NCI-H446 (cell line): Measurements from ENCODE around the gene ARHGEF33.

Experiments used
- DNase-seq, 2 experiments: peaks; one replicate each; lab custom pipeline; 2025; lab: John Stamatoyannopoulos, UW

The ARHGEF33 gene

DNA sequence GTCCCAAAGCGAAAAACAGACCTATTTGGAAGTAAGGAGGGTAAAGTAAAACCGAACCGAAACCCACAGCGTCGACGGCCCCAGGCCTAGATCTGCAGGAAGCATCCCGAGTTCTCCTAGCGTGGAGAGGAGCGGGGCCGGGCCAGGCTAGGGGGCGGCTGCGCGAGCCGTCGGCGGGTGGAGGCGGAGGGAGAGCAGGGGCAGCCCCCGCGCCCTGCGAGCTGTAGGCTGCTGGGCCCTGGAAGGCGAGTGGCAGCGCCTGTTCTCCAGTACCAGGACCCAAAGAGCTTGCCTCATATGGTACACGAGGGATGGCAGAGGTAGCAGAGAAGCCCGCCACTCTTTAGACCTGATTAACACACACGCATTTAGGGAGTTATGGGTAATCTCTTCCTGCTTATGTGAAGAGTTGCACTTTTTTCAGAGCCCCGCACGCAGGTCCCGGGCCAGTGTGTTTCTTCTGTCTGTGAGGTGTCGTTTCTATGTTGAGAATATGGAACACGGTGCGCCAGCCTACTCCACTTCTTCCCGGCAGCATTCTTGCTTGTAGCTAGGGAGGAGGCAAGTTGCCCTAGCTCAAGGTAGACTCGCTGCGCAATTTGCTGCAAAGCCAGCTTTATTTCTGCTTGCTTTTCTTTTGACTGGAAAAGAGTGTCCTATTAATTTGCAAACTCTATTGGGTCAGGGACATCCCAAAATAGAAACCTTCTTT lies 71.1 kb downstream of the ARHGEF33 start:
- DNase-seq: no peak

DNA sequence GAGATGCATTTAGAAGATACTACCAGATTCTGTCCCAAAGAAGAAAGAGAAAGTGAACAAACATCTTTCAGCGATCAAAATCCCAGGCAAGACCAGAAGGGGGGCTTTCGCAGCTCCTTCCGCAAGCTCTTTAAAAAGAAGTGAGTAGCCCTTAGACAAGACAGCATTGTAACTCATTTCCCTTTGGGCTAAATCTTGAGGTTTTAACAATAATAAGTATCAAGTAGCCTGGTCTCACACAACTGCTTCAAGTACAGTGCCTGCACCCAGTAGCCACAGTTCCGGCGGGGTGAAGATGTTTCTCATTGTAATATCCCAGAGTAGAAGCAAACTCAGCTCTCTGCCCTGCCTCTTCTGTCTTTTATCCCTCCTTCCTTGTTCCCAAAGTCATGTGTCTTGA lies 76.3 kb downstream of the ARHGEF33 start:
- no peak for DNase-seq

DNA sequence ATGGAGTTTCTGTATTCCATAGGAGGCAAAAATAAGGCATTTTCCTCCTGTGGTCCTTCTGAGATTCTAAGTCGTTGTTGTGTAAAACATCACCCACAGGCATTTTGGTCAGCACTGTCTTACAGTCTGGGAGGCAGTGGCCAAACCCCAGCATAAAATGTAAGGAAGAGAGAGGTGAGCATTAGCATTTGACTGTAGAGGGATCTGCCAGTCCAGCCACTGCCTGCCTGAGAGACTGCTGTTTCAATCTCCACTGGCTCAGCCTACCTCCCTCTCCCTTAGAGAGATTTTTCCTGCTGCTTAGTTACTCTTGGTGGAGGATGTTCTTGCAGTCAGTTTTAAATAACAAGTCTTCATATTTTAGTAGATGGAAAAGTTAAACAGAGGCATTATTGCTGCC lies 77.0 kb downstream of the ARHGEF33 start:
- DNase-seq: no peak

- DNase-seq: no peak
Measured at GRCh38 chr2:38968021-38968420, 78.3 kb downstream of the ARHGEF33 start.

DNA sequence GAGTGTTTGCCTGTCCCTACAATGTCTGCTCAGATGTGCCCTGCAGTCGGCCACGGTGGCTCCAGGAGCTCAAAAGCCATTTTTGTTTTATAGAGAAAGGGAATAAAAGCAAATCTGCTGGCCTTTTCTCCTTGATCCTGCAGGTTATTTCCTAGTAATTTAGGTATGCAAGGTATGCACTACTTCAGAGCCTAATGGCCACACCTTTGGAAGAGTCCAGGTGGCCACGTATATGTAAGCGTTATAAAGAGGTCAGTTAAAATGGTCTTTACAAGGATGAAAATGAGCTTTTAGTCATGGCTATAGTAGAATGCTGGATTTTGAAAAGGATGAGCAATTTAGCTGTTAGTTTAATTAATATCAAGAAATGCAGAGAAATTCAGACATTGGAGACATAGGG lies 81.7 kb downstream of the ARHGEF33 start:
- DNase-seq: no peak

DNA sequence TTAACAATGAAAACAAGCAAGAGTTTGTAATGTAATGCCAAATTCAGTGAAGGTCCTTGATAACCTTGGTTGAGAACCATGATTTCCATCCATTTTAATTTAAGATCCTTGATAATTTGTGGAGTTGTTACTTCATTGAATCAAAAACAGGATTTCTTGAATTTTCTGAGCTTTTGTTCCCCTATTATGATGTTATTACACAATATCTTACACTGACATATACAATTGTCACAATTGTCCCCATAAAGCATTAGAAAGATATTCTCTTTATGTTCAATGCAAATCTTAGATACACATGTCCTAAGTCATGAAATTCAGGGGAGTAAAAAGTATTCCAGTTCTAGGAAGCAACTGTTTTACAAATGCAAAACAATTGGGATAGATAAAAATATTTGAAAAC lies 83.6 kb downstream of the ARHGEF33 start:
- DNase-seq: no peak

DNA sequence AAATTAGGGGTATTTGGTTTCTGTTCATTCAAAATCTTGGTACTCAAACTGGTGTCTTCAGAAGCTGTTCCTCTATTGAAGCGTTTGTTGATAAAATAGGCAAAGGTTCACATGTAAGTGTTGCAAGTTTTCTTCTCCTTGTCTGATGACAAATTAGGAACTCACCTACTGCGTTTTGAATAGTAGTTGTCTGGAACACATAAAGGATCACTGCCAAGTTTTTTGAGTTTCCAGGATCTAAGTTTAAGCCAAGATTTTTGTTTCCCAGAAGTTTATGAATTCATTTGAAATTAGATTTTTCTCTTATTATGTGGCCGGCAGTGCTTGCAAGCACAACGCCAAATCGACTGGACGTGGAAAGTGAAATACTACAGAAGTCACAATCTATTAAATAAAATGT lies 85.4 kb downstream of the ARHGEF33 start:
- DNase-seq: no peak

GRCh38 chr2:38977047-38977446 lies 87.4 kb downstream of the ARHGEF33 start:
- no peak for DNase-seq

- no peak for DNase-seq
Measured at GRCh38 chr2:38978296-38978903, 88.7 kb downstream of the ARHGEF33 start.

- DNase-seq: no peak
Measured at GRCh38 chr2:38978908-38979307, 89.2 kb downstream of the ARHGEF33 start.

DNA sequence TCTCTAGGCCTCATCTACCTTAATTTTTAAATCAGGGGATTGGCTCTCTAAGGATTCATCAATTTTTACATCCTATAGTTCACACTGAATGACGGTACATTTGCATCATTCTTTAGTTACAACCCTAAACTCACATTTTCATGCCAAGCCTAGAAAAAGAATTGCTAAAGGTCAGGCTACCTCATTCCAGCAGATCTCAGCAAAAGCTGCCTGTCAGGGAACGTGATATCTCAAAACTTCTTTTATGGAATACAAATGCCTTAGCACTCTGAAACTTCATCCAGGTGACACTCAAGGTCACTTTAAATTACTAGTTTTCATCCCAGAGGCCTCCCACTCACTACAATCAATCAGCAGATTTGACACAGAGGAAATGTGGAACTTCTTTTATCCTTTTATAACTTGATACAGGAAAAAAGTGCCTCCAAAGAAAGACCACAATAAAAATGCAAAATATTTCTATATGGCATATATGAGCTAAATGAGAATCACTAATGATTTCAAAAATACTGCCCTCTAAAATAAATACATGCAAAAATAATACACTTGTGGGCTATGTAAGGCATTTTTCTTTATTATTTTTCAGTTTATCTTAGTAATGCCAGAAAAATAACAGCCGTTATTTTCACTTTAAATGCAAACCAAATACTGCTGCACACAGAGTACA lies 91.5 kb downstream of the ARHGEF33 start:
- no peak for DNase-seq

GRCh38 chr2:38981670-38982357 lies 92.1 kb downstream of the ARHGEF33 start:
- DNase-seq: no peak

GRCh38 chr2:38982498-38982897 lies 92.8 kb downstream of the ARHGEF33 start:
- no peak for DNase-seq

DNA sequence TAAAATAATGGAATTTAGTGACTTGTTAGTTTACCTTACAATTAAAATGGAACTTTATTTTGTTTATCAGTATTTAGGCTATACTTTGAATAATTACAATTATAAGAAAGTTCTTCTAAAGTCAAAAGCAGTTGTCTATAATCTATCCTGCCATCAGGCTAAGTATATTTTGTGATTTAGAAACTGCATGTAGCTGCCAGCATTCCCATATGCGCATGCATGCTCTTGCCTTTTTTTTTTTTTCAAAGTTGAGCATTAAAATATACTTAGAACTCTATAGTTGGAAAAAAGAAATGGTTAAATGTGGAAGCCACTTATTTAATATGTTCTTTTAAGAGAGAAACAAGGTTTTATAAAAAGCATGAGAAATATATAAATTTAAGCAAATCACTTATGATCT lies 99.0 kb downstream of the ARHGEF33 start:
- DNase-seq: no peak

- no peak for DNase-seq
Measured at GRCh38 chr2:38991899-38992298, 102.2 kb downstream of the ARHGEF33 start.

DNA sequence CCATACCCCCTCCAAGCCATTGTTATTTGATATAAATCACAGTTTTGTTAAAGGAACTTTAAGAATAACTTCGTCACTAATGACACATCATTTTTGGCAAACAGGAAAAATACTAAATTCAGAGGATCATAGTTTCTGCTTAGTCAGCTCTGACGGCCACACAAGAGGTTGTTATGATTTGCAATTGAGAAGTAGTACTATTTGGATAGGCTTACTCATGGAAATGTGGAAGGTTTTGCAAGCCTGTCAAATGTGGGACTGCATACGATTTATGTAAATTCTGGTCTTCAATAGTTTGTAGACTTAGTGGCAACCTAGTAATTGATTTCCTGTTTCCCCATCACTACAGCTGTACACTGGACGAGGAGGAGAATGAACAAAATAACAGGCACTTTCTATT lies 108.1 kb downstream of the ARHGEF33 start:
- DNase-seq: no peak

DNA sequence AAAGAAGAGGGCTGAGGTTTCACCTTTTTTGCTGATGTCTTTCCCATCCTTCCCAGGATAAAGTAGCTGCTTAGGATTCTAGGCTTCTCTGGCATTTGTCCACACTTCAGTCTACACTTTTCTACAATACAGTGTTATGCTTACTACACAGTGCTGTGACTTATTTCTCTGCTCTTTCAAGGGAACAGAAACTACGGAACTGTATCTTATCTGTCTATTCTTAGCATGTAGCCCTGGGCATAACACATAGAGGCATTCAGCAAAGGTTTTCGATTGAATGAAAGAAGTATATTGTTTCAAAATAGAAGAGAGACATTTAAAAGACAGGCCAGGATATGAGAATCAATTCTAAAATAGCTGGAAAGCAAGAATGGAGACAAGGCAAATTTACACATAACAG lies 110.9 kb downstream of the ARHGEF33 start:
- no peak for DNase-seq

- DNase-seq: no peak
Measured at GRCh38 chr2:39007875-39008504, 118.3 kb downstream of the ARHGEF33 start.

DNA sequence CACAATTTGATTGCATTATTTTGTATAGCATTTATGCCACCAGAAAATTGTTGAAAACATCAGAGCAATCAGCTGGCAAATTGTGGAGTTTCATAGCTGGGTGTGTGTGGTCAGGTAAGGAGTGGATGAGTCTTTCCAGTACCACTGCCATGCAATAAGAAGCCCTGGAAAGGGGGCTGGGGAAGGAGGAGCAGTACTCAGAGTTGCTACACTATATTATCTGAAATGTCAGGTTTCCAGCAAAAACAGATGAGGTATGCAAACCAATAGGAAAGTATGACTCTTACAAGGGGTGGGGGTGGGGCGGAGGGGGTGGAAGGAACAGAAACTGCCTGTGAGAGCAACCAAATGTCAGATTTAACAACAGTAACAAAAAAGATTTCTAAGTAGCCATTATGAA lies 119.0 kb downstream of the ARHGEF33 start:
- DNase-seq: no peak

DNA sequence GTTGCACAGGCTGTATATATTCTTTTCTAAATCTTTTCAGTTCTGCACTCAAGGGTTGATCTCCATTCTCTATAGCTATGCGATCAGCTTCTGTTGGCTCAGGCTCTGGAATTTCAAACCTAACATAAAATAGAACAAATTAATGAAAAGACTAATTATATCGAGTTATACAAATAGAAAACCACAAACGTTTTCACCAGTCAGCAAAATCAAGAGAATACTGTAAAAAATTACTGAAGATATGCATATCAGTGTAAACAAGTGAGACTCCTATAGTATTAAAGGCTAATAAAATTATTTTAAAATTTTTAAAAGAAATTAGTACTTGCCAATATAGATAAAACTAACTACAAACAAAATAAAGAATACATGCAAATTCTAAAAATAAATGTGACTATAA lies 124.2 kb downstream of the ARHGEF33 start:
- DNase-seq: no peak

GRCh38 chr2:39015424-39015823 lies 125.7 kb downstream of the ARHGEF33 start:
- no peak for DNase-seq

- no peak for DNase-seq
Measured at GRCh38 chr2:39017334-39017733, 127.7 kb downstream of the ARHGEF33 start.
